K562 (cell line): Measurements from ENCODE around the gene MINDY4. TPM values are rescaled to one million over a fixed set of nuclear protein-coding genes. Genes with fewer than 3 reads are reported as not detected.

Experiments used
- ATAC-seq: fragments of 200-7000 bp; cut with Tn5 transposase; 3 replicates; pipeline ENCODE4 v1.9.1; 2020; ENCODE audit warnings: moderate library complexity
- BruUV-seq: library from RNA; stranded (reverse); fragments of 400-500 nt; replicated peaks from 2 replicates; lab custom pipeline; 2021; lab: Mats Ljungman, UMichigan
- CTCF ChIA-PET: fragments of 300-600 bp; formaldehyde crosslinking; extraction: SDS; loops from one replicate; lab custom pipeline; 2021; ENCODE audit warnings: low intra/inter-chr PET ratio; lab: Yijun Ruan, JAX
- POLR2A ChIA-PET: fragments of 300-600, 350-650 bp; sonication (Branson Sonifier 250); formaldehyde crosslinking; extraction: SDS; loops from one replicate; lab custom pipeline; 2021; ENCODE audit warnings: antibody characterized with exemption, inconsistent platforms; lab: Yijun Ruan, JAX
- DNase-seq, 4 experiments: peaks; one replicate each; pipeline versions ENCODE4 v3.0.0 to v3.0.0-alpha.2; 2011 to 2018; ENCODE audit warnings: low spot score in 3 of 4, mixed read lengths in 3 of 4; ENCODE audit errors: extremely low read depth in 1 of 4
- FAIRE-seq: peaks from 2 replicates; lab custom pipeline; 2011; peaks lifted over from hg19 to GRCh38; lab: Jason Lieb, UNC
- H2AFZ ChIP-seq: 2 replicates; pipeline ENCODE4 v1.6.0; 2011; ENCODE audit warnings: low read depth, low read length, control low read depth, inconsistent platforms
- H3K27ac ChIP-seq: fragments of 200-600 bp; 3 replicates; pipeline ENCODE4 v1.8.0; 2011; ENCODE audit warnings: low read depth, mild to moderate bottlenecking, control low read depth, inconsistent platforms, low read length, moderate library complexity, mixed read lengths; ENCODE audit errors: extremely low read depth
- H3K27me3 ChIP-seq, 2 experiments: fragments of 300-600 bp in 1 of 2; 2 replicates in 1 of 2; 3 replicates in 1 of 2; pipeline versions ENCODE4 v1.6.0 to v1.8.0; 2011; ENCODE audit warnings: inconsistent platforms in 2 of 2, low read length in 2 of 2, mild to moderate bottlenecking in 1 of 2, mixed read lengths in 1 of 2, moderate library complexity in 1 of 2; ENCODE audit not compliant: control insufficient read depth in 2 of 2, insufficient read depth in 2 of 2
- H3K36me3 ChIP-seq: fragments of 300-600 bp; 3 replicates; pipeline ENCODE4 v1.8.0; 2011; ENCODE audit warnings: mild to moderate bottlenecking, low read length, inconsistent platforms; ENCODE audit not compliant: control insufficient read depth, insufficient read depth
- H3K4me1 ChIP-seq, 2 experiments: fragments of 200-600 bp in 1 of 2; replicated peaks in 1 of 2; 2 replicates in 1 of 2; 3 replicates in 1 of 2; pipeline versions ENCODE4 v1.5.1 to v1.8.0; 2011; ENCODE audit warnings: inconsistent platforms in 2 of 2, low read length in 2 of 2, mild to moderate bottlenecking in 1 of 2, mixed read lengths in 1 of 2, moderate library complexity in 1 of 2; ENCODE audit not compliant: control insufficient read depth in 2 of 2, insufficient read depth in 2 of 2
- H3K4me2 ChIP-seq: 2 replicates; pipeline ENCODE4 v1.6.1; 2011; ENCODE audit warnings: low read length, control low read depth, inconsistent platforms, mixed read lengths; ENCODE audit not compliant: insufficient read depth
- H3K4me3 ChIP-seq: fragments of 200-600 bp; sonication (generic), shearing (Covaris generic); 2 replicates; pipeline ENCODE4 v1.5.1; 2016; ENCODE audit warnings: control low read depth, inconsistent platforms
- H3K79me2 ChIP-seq: fragments of 200-600 bp; 3 replicates; pipeline ENCODE4 v1.8.0; 2011; ENCODE audit warnings: low read length, inconsistent platforms; ENCODE audit not compliant: control insufficient read depth, insufficient read depth
- H3K9ac ChIP-seq, 2 experiments: 2 replicates each; pipeline versions ENCODE4 v1.6.0 to v1.6.1; 2011; ENCODE audit warnings: low read depth in 2 of 2, low read length in 2 of 2, control low read depth in 1 of 2, inconsistent platforms in 1 of 2, mild to moderate bottlenecking in 1 of 2, mixed read lengths in 1 of 2; ENCODE audit not compliant: insufficient read depth in 1 of 2
- H3K9me1 ChIP-seq: one replicate; pipeline ENCODE4 v1.6.0; 2011; ENCODE audit warnings: inconsistent platforms, mild to moderate bottlenecking, low read length, moderate library complexity; ENCODE audit not compliant: control insufficient read depth, insufficient read depth
- H3K9me3 ChIP-seq: replicated peaks from 2 replicates; pipeline ENCODE4 v1.5.1; 2011; ENCODE audit warnings: low read depth, low read length, inconsistent platforms; ENCODE audit not compliant: control insufficient read depth, insufficient read depth
- H4K20me1 ChIP-seq: replicated peaks from 2 replicates; pipeline ENCODE4 v1.6.1; 2011; ENCODE audit warnings: low read length, inconsistent platforms, mixed read lengths; ENCODE audit not compliant: control insufficient read depth, insufficient read depth
- CBFA2T3 ChIP-seq: fragments of 450-650 bp; IDR thresholded peaks from 2 replicates; pipeline ENCODE4 v1.6.1; 2017
- HMG20B ChIP-seq: fragments of 250-450 bp; sonication (Bioruptor Pico); IDR thresholded peaks from 2 replicates; pipeline ENCODE4 v1.5.0; 2021; ENCODE audit warnings: mild to moderate bottlenecking
- PYGO2 ChIP-seq: fragments of 450-650 bp; IDR thresholded peaks from 2 replicates; pipeline ENCODE4 v1.6.1; 2016; ENCODE audit warnings: mild to moderate bottlenecking, missing genetic modification characterization, moderate library complexity, missing compliant biosample characterization
- SLC30A9 ChIP-seq: fragments of 250-450 bp; sonication (Bioruptor Pico); IDR thresholded peaks from 2 replicates; pipeline ENCODE4 v1.8.0; 2022; ENCODE audit warnings: mild to moderate bottlenecking, moderate library complexity
- SMC3 ChIP-seq: conservative IDR thresholded peaks from 2 replicates; pipeline ENCODE4 v1.6.1; 2011; ENCODE audit warnings: low read depth, low read length, improper control_type of control experiment; ENCODE audit not compliant: insufficient read depth
- THRAP3 ChIP-seq: fragments of 450-650 bp; IDR thresholded peaks from 2 replicates; pipeline ENCODE4 v1.6.1; 2016; ENCODE audit warnings: mild to moderate bottlenecking, inconsistent platforms, borderline replicate concordance
- TRIM28 ChIP-seq: fragments of 450-650 bp; IDR thresholded peaks from 2 replicates; pipeline ENCODE4 v1.6.1; 2017
- ZNF121 ChIP-seq: sonication (generic); formaldehyde crosslinking; conservative IDR thresholded peaks from 2 replicates; pipeline ENCODE4 v1.8.0; 2022; ENCODE audit warnings: missing genetic modification reagents
- ZNF124 ChIP-seq: sonication (generic); formaldehyde crosslinking; IDR thresholded peaks from 2 replicates; pipeline ENCODE4 v1.8.1; 2022; ENCODE audit warnings: missing genetic modification reagents
- ZNF224 ChIP-seq: sonication (generic); formaldehyde crosslinking; IDR thresholded peaks from 2 replicates; pipeline ENCODE4 v1.8.0; 2022; ENCODE audit warnings: mild to moderate bottlenecking, missing genetic modification reagents
- ZNF717 ChIP-seq: fragments of 250-450 bp; sonication (Bioruptor Pico); IDR thresholded peaks from 2 replicates; pipeline ENCODE4 v1.5.0; 2021
- WGBS: fragments of 100-300 bp; shearing (Covaris generic); methylation state at CpG from one replicate; pipeline ENCODE4 v1.1.6; 2016; ENCODE audit warnings: low coverage, mixed read lengths; ENCODE audit not compliant: insufficient coverage; ENCODE audit errors: missing lambda C conversion rate; 5-methylcytosine and 5-hydroxymethylcytosine counted together
- in situ Hi-C: fragments of 300-500 bp; cut with MboI; formaldehyde crosslinking; loops from 4 replicates; pipeline ENCODE4 v1.15.0; 2018; ENCODE audit warnings: inconsistent platforms, mixed read lengths
- intact Hi-C: fragments of 100-400 bp; cut with micrococcal nuclease; formaldehyde crosslinking; loops from 2 replicates; pipeline ENCODE4 v1.14.2; 2022
- polyA plus RNA-seq, 8 experiments: library from polyadenylated mRNA; depleted of rRNA in 4 of 8; stranded (reverse) in 5 of 8; unstranded in 3 of 8; fragments of >200 nt; fragmentation: Nextera tagmentation in 2 of 8; fragmentation: Illumina TruSeq in 1 of 8; extraction: Ambion mirVana in 2 of 8; extraction: Trizol in 1 of 8; gene quantifications; 2 replicates each; pipeline versions ENCODE4 v1.2.1 to v1.2.3, GENCODE V29; 2011 to 2014; ENCODE audit warnings: inconsistent platforms in 1 of 8, missing spikeins in 1 of 8
- total RNA-seq, 7 experiments: library from RNA; depleted of rRNA in 6 of 7; stranded (reverse); fragments of >200 nt in 6 of 7; fragmentation: Illumina TruSeq in 2 of 7; extraction: Trizol in 2 of 7; gene quantifications; 2 replicates each; pipeline versions ENCODE4 v1.2.1 to v1.2.3, GENCODE V29; 2011 to 2021; ENCODE audit warnings: low replicate concordance in 1 of 7
- TF ChIP-seq, protein P1 (sequence below): fragments of 450-650 bp; formaldehyde crosslinking; IDR thresholded peaks from 2 replicates; pipeline ENCODE4 v1.4.0; 2020; ENCODE audit warnings: mild to moderate bottlenecking, moderate library complexity
- TF ChIP-seq, protein P2 (sequence below): fragments of 200-400 bp; formaldehyde crosslinking; IDR thresholded peaks from 2 replicates; pipeline ENCODE4 v1.6.1; 2017; ENCODE audit warnings: mild to moderate bottlenecking, low read depth, low read length, moderate library complexity
- TF ChIP-seq, protein P3 (sequence below), 2 experiments: IDR thresholded peaks; 2 replicates each; pipeline ENCODE4 v1.6.1; 2011; ENCODE audit warnings: borderline replicate concordance in 1 of 2, control low read depth in 1 of 2, low read depth in 1 of 2, low read length in 1 of 2, mild to moderate bottlenecking in 1 of 2, mixed read lengths in 1 of 2, moderate library complexity in 1 of 2; ENCODE audit not compliant: insufficient read depth in 1 of 2, insufficient read length in 1 of 2, poor library complexity in 1 of 2, severe bottlenecking in 1 of 2; ENCODE audit errors: extremely low read depth in 1 of 2
- TF ChIP-seq, protein P4 (sequence below): sonication (generic); IDR thresholded peaks from 2 replicates; pipeline ENCODE4 v1.6.1; 2016
- TF ChIP-seq, protein P5 (sequence below): sonication (generic); formaldehyde crosslinking; IDR thresholded peaks from 2 replicates; pipeline ENCODE4 v1.8.0; 2022; ENCODE audit warnings: missing genetic modification reagents, mild to moderate bottlenecking, borderline replicate concordance

MINDY4 gene
- total and polyA plus RNA-seq, 9 of the 15 experiments (the other 6 are each of a cell fraction or from before 2014, with no cell fraction given): 2.1 to 16.7 (median 11.0) TPM

DNA sequence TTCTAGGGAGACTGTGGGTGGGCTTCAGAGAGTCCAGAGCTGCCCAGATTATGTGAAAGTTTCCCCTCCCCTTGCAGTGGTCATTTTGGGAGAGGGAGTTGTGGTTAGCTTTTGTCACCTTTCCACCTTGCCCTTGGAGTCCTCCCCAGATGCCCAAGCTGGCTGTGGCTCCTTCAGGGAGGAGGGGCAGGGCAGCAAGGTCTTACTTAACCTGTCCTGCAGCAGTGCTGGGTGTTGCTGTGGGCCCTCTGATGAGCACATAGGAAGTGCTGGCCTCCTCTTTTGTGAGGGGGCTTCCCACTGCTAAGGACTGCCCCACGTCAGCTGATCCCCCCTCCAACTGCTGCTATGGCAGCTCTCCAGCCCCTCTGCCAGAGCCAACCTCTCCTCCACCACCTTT, 122.8 kb downstream of the MINDY4 start:
- ATAC-seq: no peak
- Histone ChIP-seq H3K4me3 (no peak overlapping the region), H3K27ac (no peak overlapping the region), H3K9me3 (no peaks in the 10 kb centered on the region), H3K27me3 (no peaks in the 10 kb centered on the region), H3K79me2 (no peaks in the 10 kb centered on the region), H3K9ac (no peak overlapping the region), H2AFZ (no peak overlapping the region), H3K4me1 (peaks cover 24 to 42% of the 10 kb centered on the region in 2 experiments), H3K36me3 (no peaks in the 10 kb centered on the region), H4K20me1 (no peaks in the 10 kb centered on the region), H3K9me1 (no peaks in the 10 kb centered on the region), H3K4me2 (no peak overlapping the region)
- WGBS: no CpG with 5 or more reads among the region's 1 CpG
- in situ Hi-C loops: loop anchor here (5.0 kb wide), 1 partner anchor 78 kb away; no protein-coding TSS in a partner anchor
- no TSS peak for BruUV-seq
- no peak for DNase-seq
- ChIA-PET POLR2A (interaction anchor here (0.6 to 1.6 kb wide), 3 partner anchors 8 to 71 kb away, joined by 3 to 4 read pairs (median 4); no protein-coding TSS in a partner anchor), CTCF (no interaction called here)
- no peak for FAIRE-seq
- intact Hi-C loops: loop anchor here (10.0 kb wide), 1 partner anchor 81 kb away; no protein-coding TSS in a partner anchor
- TF ChIP-seq, protein P1, sequence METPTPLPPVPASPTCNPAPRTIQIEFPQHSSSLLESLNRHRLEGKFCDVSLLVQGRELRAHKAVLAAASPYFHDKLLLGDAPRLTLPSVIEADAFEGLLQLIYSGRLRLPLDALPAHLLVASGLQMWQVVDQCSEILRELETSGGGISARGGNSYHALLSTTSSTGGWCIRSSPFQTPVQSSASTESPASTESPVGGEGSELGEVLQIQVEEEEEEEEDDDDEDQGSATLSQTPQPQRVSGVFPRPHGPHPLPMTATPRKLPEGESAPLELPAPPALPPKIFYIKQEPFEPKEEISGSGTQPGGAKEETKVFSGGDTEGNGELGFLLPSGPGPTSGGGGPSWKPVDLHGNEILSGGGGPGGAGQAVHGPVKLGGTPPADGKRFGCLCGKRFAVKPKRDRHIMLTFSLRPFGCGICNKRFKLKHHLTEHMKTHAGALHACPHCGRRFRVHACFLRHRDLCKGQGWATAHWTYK (CRISPR knock-in tag): no peak
- TF ChIP-seq THRAP3 (no peak), ZNF717 (CRISPR knock-in tag) (no peak), ZNF224 (CRISPR knock-in tag) (no peak), SLC30A9 (CRISPR knock-in tag) (no peak), CBFA2T3 (no peak), HMG20B (CRISPR knock-in tag) (no peak), ZNF121 (CRISPR knock-in tag) (no peak), ZNF124 (CRISPR knock-in tag) (no peak), SMC3 (no peak), TRIM28 (no peak), PYGO2 (tag) (no peak)
- TF ChIP-seq, protein P2, sequence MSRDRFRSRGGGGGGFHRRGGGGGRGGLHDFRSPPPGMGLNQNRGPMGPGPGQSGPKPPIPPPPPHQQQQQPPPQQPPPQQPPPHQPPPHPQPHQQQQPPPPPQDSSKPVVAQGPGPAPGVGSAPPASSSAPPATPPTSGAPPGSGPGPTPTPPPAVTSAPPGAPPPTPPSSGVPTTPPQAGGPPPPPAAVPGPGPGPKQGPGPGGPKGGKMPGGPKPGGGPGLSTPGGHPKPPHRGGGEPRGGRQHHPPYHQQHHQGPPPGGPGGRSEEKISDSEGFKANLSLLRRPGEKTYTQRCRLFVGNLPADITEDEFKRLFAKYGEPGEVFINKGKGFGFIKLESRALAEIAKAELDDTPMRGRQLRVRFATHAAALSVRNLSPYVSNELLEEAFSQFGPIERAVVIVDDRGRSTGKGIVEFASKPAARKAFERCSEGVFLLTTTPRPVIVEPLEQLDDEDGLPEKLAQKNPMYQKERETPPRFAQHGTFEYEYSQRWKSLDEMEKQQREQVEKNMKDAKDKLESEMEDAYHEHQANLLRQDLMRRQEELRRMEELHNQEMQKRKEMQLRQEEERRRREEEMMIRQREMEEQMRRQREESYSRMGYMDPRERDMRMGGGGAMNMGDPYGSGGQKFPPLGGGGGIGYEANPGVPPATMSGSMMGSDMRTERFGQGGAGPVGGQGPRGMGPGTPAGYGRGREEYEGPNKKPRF: no peak
- TF ChIP-seq, protein P3, sequence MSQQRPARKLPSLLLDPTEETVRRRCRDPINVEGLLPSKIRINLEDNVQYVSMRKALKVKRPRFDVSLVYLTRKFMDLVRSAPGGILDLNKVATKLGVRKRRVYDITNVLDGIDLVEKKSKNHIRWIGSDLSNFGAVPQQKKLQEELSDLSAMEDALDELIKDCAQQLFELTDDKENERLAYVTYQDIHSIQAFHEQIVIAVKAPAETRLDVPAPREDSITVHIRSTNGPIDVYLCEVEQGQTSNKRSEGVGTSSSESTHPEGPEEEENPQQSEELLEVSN (IDR thresholded peaks at IDR 0.05; ENCODE audit: borderline replicate concordance in 1 of 2, extremely low read depth in 1 of 2, insufficient read depth in 1 of 2, insufficient read length in 1 of 2, low read depth in 1 of 2, low read length in 1 of 2, poor library complexity in 1 of 2, severe bottlenecking in 1 of 2): no peak
- TF ChIP-seq, protein P4, sequence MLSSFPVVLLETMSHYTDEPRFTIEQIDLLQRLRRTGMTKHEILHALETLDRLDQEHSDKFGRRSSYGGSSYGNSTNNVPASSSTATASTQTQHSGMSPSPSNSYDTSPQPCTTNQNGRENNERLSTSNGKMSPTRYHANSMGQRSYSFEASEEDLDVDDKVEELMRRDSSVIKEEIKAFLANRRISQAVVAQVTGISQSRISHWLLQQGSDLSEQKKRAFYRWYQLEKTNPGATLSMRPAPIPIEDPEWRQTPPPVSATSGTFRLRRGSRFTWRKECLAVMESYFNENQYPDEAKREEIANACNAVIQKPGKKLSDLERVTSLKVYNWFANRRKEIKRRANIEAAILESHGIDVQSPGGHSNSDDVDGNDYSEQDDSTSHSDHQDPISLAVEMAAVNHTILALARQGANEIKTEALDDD: no peak
- TF ChIP-seq, protein P5, sequence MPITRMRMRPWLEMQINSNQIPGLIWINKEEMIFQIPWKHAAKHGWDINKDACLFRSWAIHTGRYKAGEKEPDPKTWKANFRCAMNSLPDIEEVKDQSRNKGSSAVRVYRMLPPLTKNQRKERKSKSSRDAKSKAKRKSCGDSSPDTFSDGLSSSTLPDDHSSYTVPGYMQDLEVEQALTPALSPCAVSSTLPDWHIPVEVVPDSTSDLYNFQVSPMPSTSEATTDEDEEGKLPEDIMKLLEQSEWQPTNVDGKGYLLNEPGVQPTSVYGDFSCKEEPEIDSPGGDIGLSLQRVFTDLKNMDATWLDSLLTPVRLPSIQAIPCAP (CRISPR knock-in tag): no peak
